Adipocyte (in vitro differentiated cells): ENCODE measurements around the gene TTLL6.
A peak's percentile ranks its signal among the peaks of the same experiment; 100 is the strongest.

Experiments
- DNase-seq: peaks from one replicate; pipeline ENCODE4 v3.0.0-alpha.2; 2015; ENCODE audit warnings: low read depth
- H3K27me3 ChIP-seq: replicated peaks from 2 replicates; pipeline ENCODE4 v1.7.0; 2013; ENCODE audit warnings: mild to moderate bottlenecking, low read length, moderate library complexity; ENCODE audit not compliant: control insufficient read depth, insufficient read depth
- H3K36me3 ChIP-seq: 2 replicates; pipeline ENCODE4 v1.7.0; 2013; ENCODE audit warnings: low read length, mild to moderate bottlenecking, moderate library complexity; ENCODE audit not compliant: control insufficient read depth, insufficient read depth, severe bottlenecking
- H3K4me1 ChIP-seq: 2 replicates; pipeline ENCODE4 v1.7.0; 2013; ENCODE audit warnings: mild to moderate bottlenecking, low read length, moderate library complexity; ENCODE audit not compliant: control insufficient read depth, insufficient read depth
- H3K4me3 ChIP-seq: 2 replicates; pipeline ENCODE4 v1.7.0; 2013; ENCODE audit warnings: mild to moderate bottlenecking, low read length, moderate library complexity
- H3K9ac ChIP-seq: 2 replicates; pipeline ENCODE4 v1.7.0; 2013; ENCODE audit warnings: mild to moderate bottlenecking, low read length, moderate library complexity
- H3K9me3 ChIP-seq: 2 replicates; pipeline ENCODE4 v1.7.0; 2013; ENCODE audit warnings: mild to moderate bottlenecking, low read length, moderate library complexity; ENCODE audit not compliant: control insufficient read depth

Gene TTLL6

GRCh38 chr17:48726114-48726915, 90.7 kb downstream of the TTLL6 start:
- Histone ChIP-seq H3K4me1 (peaks cover 6% of the 10 kb centered on the region), H3K36me3 (no peaks in the 10 kb centered on the region), H3K4me3 (no peak overlapping the region), H3K27me3 (peaks cover 95% of the 10 kb centered on the region), H3K9ac (no peak overlapping the region), H3K9me3 (no peaks in the 10 kb centered on the region)
- no peak for DNase-seq

GRCh38 chr17:48725288-48726064, 91.6 kb downstream of the TTLL6 start:
- Histone ChIP-seq H3K27me3 (peaks cover 97% of the 10 kb centered on the region), H3K36me3 (no peaks in the 10 kb centered on the region), H3K9me3 (no peaks in the 10 kb centered on the region), H3K4me1 (peaks cover 6% of the 10 kb centered on the region), H3K9ac (no peak overlapping the region), H3K4me3 (peak overlapping the region; percentile 27)
- DNase-seq = no peak

GRCh38 chr17:48725004-48725287, 92.1 kb downstream of the TTLL6 start:
- DNase-seq = peak; percentile 14
- Histone ChIP-seq H3K27me3 (peaks cover 97% of the 10 kb centered on the region), H3K4me3 (peak overlapping the region; percentile 27)

GRCh38 chr17:48724251-48725003, 92.6 kb downstream of the TTLL6 start:
- Histone ChIP-seq H3K36me3 (no peaks in the 10 kb centered on the region), H3K9me3 (no peaks in the 10 kb centered on the region), H3K4me3 (peak overlapping the region; percentile 27), H3K27me3 (peaks cover 97% of the 10 kb centered on the region), H3K4me1 (peaks cover 6% of the 10 kb centered on the region), H3K9ac (no peak overlapping the region)
- peak; percentile 96 for DNase-seq

More at GRCh38 chr17:48725004-48725287, 92.1 kb downstream of the TTLL6 start:
- no peaks in the 10 kb centered on the region for H3K36me3 ChIP-seq
- peaks cover 6% of the 10 kb centered on the region for H3K4me1 ChIP-seq
- no peak overlapping the region for H3K9ac ChIP-seq
- H3K9me3 ChIP-seq = no peaks in the 10 kb centered on the region

GRCh38 chr17:48723423-48724250, 93.4 kb downstream of the TTLL6 start:
- no peaks in the 10 kb centered on the region for H3K9me3 ChIP-seq
- H3K4me1 ChIP-seq = peaks cover 4% of the 10 kb centered on the region
- H3K9ac ChIP-seq = no peak overlapping the region
- no peak for DNase-seq
- H3K27me3 ChIP-seq = peaks cover 99% of the 10 kb centered on the region
- H3K4me3 ChIP-seq = no peak overlapping the region
- no peaks in the 10 kb centered on the region for H3K36me3 ChIP-seq

GRCh38 chr17:48722915-48723422, 94.1 kb downstream of the TTLL6 start, which contains the start of gene PRAC2:
Gene PRAC2 (plus strand): TSS chr17:48723185. CDS start chr17:48724411, 1,226 bp downstream.
- DNase-seq = no peak
- H3K4me3 ChIP-seq = no peak within 1 kb of the TSS

GRCh38 chr17:48722201-48722907, 94.7 kb downstream of the TTLL6 start, which contains the start of gene PRAC1:
Gene PRAC1 (minus strand): TSS chr17:48722518. CDS start chr17:48722392, 126 bp downstream.
- no peak within 1 kb of the TSS for H3K4me3 ChIP-seq
- no peaks in the 10 kb centered on the region for H3K9me3 ChIP-seq
- H3K27me3 ChIP-seq = peaks cover 99% of the 10 kb centered on the region
- H3K36me3 ChIP-seq = no peaks in the 10 kb centered on the region
- DNase-seq = no peak
- no peak within 1 kb of the TSS for H3K9ac ChIP-seq
- H3K4me1 ChIP-seq = no peaks in the 10 kb centered on the region

More at GRCh38 chr17:48722915-48723422, 94.1 kb downstream of the TTLL6 start, which contains the start of gene PRAC2:
- Histone ChIP-seq H3K27me3 (peaks cover 99% of the 10 kb centered on the region), H3K9me3 (no peaks in the 10 kb centered on the region), H3K9ac (no peak within 1 kb of the TSS), H3K4me1 (no peaks in the 10 kb centered on the region), H3K36me3 (no peaks in the 10 kb centered on the region)

GRCh38 chr17:48721009-48721402, 96.0 kb downstream of the TTLL6 start:
- no peaks in the 10 kb centered on the region for H3K9me3 ChIP-seq
- H3K9ac ChIP-seq = no peak overlapping the region
- no peak for DNase-seq
- peaks cover 98% of the 10 kb centered on the region for H3K27me3 ChIP-seq
- no peaks in the 10 kb centered on the region for H3K4me1 ChIP-seq
- H3K4me3 ChIP-seq = no peak overlapping the region
- H3K36me3 ChIP-seq = no peaks in the 10 kb centered on the region

- no peak overlapping the region for H3K9ac ChIP-seq
- H3K4me1 ChIP-seq = no peaks in the 10 kb centered on the region
- H3K27me3 ChIP-seq = peaks cover 97% of the 10 kb centered on the region
- H3K36me3 ChIP-seq = no peaks in the 10 kb centered on the region
- no peaks in the 10 kb centered on the region for H3K9me3 ChIP-seq
- H3K4me3 ChIP-seq = no peak overlapping the region
- no peak for DNase-seq
Measured at GRCh38 chr17:48720266-48721008, 96.6 kb downstream of the TTLL6 start.
